ENCODE data around the gene CHST15.

DNA sequence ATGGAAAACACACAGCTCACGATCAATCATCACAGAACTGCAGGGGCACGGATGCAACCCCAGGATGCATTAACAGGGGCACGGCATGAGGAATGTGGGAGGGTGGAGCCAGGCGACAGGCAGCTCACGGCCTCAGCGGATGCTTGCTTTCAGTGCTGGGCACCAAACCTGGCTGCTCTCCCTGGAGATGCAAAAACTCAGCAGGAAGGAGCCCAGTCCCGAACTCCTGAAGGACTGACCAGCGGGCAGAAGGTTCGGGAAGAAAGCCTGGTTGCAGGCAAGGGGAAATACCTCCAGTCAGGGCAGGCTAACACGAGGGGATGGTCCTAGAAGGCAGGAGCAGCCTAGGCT is 66.8 kb downstream of the CHST15 start:
- no peak for TF ChIP-seq POLR2A (IDR thresholded peaks at IDR 0.05)
- TF ChIP-seq, protein P1, sequence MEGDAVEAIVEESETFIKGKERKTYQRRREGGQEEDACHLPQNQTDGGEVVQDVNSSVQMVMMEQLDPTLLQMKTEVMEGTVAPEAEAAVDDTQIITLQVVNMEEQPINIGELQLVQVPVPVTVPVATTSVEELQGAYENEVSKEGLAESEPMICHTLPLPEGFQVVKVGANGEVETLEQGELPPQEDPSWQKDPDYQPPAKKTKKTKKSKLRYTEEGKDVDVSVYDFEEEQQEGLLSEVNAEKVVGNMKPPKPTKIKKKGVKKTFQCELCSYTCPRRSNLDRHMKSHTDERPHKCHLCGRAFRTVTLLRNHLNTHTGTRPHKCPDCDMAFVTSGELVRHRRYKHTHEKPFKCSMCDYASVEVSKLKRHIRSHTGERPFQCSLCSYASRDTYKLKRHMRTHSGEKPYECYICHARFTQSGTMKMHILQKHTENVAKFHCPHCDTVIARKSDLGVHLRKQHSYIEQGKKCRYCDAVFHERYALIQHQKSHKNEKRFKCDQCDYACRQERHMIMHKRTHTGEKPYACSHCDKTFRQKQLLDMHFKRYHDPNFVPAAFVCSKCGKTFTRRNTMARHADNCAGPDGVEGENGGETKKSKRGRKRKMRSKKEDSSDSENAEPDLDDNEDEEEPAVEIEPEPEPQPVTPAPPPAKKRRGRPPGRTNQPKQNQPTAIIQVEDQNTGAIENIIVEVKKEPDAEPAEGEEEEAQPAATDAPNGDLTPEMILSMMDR (IDR thresholded peaks at IDR 0.05): no peak

Data from adrenal gland (tissue), 5 donors.